CD4-positive, CD25-positive, alpha-beta regulatory T cell (primary cell): Measurements from ENCODE around the gene C4BPB. TPM values are rescaled to one million over a fixed set of nuclear protein-coding genes. Genes with fewer than 3 reads are reported as not detected.

ENCODE experiments used
- polyA plus RNA-seq, 4 donors: library from polyadenylated mRNA; unstranded; fragments of 300-500 nt; fragmentation: Illumina TruSeq; gene quantifications; one replicate each; pipeline ENCODE4 v1.2.3, GENCODE V29; 2021
- total RNA-seq: library from RNA; stranded (reverse); gene quantifications from one replicate; pipeline ENCODE4 v1.2.3, GENCODE V29; 2022

The C4BPB gene
- total and polyA plus RNA-seq, 5 donors from 2014 or later: 0.72 TPM; not detected in 4

Other genes starting within 250 kb of the C4BPB start
- not detected for gene IL20, start 223.2 kb upstream of the C4BPB start, total RNA-seq
- gene IL20, start 223.2 kb upstream of the C4BPB start, polyA plus RNA-seq: not detected
- gene IL24, start 191.4 kb upstream of the C4BPB start, total RNA-seq: not detected
- 10 to 100 TPM; 25.0 to 36.3 (median 29.6) TPM for gene IL24, start 191.4 kb upstream of the C4BPB start, polyA plus RNA-seq
- gene FCMR, start 166.9 kb upstream of the C4BPB start, total RNA-seq: 393 TPM
- 100 to 1,000 TPM; 888 to 986 (median 949) TPM for gene FCMR, start 166.9 kb upstream of the C4BPB start, polyA plus RNA-seq
- not detected for gene PIGR, start 142.4 kb upstream of the C4BPB start, total RNA-seq
- not detected for gene PIGR, start 142.4 kb upstream of the C4BPB start, polyA plus RNA-seq
- gene FCAMR, start 118.4 kb upstream of the C4BPB start, total RNA-seq: not detected
- not detected for gene FCAMR, start 118.4 kb upstream of the C4BPB start, polyA plus RNA-seq
- gene C1orf116, start 56.1 kb upstream of the C4BPB start, total RNA-seq: 0.32 TPM
- gene C1orf116, start 56.1 kb upstream of the C4BPB start, polyA plus RNA-seq: not detected
- gene YOD1, start 37.7 kb upstream of the C4BPB start, total RNA-seq: 10.8 TPM
- 1 to 10 TPM in 2 of 4 donors, under 1 TPM in 2; 0.76 to 1.6 (median 1.0) TPM for gene YOD1, start 37.7 kb upstream of the C4BPB start, polyA plus RNA-seq
- 1.1 TPM for gene PFKFB2, start 35.6 kb upstream of the C4BPB start, total RNA-seq
- gene PFKFB2, start 35.6 kb upstream of the C4BPB start, polyA plus RNA-seq: under 1 TPM in 3 of 4 donors, not detected in 1; 0.32 to 0.72 (median 0.46) TPM
- gene C4BPA, start 15.4 kb downstream of the C4BPB start, total RNA-seq: not detected
- not detected for gene C4BPA, start 15.4 kb downstream of the C4BPB start, polyA plus RNA-seq
- 120 TPM for gene CD55, start 232.8 kb downstream of the C4BPB start, total RNA-seq
- gene CD55, start 232.8 kb downstream of the C4BPB start, polyA plus RNA-seq: 10 to 100 TPM; 45.4 to 65.8 (median 53.8) TPM